Brain pericyte (primary cell): ENCODE results near the gene PLEKHA7.
"Not testable (repeated sequence)": the region's sequence is repeated elsewhere in the genome, so short reads cannot be mapped to it uniquely, and the experiment has no call there.

Source experiments
- DNase-seq: peaks from one replicate; pipeline ENCODE4 v3.0.0-alpha.2; 2012; ENCODE audit warnings: low read depth, low spot score

PLEKHA7 gene

DNA sequence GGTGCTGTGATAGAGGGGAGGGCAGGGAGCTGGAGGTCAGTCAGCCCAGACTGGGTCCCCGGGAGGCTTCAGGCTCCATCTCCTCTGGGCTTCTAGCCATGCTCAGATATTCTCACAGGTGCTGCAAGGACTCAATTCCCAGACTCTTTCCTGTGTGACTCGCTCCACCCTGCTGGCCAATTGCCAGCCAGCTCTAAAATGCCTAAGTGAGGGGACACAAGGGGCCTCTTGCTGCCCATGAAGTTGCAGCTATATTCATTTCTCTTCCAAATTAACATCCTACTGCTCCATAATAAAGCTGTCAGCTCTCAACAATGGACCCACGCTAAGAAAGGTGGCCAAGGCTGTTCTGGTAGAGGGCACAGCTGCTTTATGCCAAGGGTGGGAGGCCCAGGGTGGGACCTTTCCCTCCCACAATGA is 101.5 kb downstream of the PLEKHA7 start:
- DNase-seq = no peak

GRCh38 chr11:16911658-16912057 is 102.6 kb downstream of the PLEKHA7 start:
- DNase-seq = no peak

DNA sequence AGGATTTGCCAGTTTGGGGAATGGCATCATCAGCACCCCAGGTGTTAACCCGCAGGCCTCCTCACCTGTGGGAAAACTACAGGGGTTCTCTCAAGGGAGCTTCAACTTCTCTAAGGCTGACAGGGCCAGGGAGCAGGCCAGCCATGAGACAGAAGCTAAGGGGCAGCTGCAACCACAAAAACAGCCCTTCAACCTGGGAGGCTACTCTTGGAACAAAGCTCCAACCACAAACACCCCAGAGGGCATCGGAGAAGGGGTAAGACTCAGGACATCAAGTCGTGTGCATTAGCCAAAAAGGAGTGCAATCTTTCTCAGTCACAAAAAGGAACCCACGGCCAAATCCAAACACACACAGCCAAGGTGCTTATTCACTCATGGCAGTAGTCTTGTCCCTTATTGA is 103.0 kb downstream of the PLEKHA7 start:
- no peak for DNase-seq

DNA sequence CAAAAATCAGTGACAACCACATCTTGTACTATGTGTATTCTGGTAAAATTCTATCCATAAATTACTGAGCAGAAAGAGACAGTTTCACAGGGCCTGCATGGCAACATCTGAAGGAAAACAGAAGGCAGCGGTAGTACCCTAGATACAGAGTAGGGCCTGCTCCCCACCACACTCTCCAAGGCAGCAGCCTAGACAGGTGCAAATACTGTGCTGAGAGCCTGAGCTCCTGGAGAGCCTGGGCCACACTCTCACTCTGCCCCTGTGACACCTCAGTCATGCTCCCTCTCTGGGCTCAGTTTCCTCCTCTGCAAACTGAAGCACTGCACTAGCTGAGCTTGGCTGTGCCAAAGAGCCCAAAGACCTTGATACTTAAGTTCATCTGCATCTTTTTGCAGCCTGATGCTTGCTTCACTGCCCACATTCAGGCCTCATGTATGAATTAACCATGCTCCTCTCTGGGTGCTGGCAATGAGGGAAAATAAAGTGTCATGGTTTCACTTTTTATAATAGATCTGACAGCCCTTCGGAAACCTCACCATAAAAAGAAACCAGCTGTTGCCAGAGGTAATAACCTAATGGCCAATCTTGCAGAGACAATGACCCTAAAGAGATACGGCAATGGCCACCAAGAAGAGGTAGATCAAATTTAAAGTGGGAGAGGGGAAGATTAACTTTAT is 104.7 kb downstream of the PLEKHA7 start:
- DNase-seq = no peak

- no peak for DNase-seq
Observed at GRCh38 chr11:16905375-16905774, 108.8 kb downstream of the PLEKHA7 start.

- not testable (repeated sequence) for DNase-seq
Observed at GRCh38 chr11:16904761-16905160, 109.5 kb downstream of the PLEKHA7 start.

- DNase-seq = no peak
Observed at GRCh38 chr11:16902781-16903378, 111.3 kb downstream of the PLEKHA7 start.

DNA sequence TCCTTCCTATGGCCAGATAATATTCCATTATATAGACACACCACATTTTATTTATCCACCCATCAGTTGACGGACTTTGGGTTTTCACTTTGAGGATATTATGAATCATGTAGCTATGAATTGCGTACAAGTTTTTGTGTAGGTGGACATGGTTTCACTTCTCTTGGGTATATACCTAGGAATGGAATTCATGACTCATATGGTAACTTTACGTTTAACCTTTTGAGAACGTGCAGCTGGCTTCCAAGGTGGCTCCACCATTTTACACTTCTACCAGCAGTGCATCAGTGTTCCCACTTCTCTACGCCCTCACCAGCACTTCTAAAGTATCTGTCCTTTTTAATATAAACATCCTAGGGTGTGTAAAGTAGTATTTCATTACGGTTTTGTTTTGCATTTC is 112.0 kb downstream of the PLEKHA7 start:
- DNase-seq = no peak

- DNase-seq = no peak
Observed at GRCh38 chr11:16900491-16900890, 113.7 kb downstream of the PLEKHA7 start.

- no peak for DNase-seq
Observed at GRCh38 chr11:16899708-16900303, 114.4 kb downstream of the PLEKHA7 start.

- DNase-seq = no peak
Observed at GRCh38 chr11:16898274-16898985, 115.8 kb downstream of the PLEKHA7 start.

- DNase-seq = no peak
Observed at GRCh38 chr11:16897470-16898061, 116.6 kb downstream of the PLEKHA7 start.

DNA sequence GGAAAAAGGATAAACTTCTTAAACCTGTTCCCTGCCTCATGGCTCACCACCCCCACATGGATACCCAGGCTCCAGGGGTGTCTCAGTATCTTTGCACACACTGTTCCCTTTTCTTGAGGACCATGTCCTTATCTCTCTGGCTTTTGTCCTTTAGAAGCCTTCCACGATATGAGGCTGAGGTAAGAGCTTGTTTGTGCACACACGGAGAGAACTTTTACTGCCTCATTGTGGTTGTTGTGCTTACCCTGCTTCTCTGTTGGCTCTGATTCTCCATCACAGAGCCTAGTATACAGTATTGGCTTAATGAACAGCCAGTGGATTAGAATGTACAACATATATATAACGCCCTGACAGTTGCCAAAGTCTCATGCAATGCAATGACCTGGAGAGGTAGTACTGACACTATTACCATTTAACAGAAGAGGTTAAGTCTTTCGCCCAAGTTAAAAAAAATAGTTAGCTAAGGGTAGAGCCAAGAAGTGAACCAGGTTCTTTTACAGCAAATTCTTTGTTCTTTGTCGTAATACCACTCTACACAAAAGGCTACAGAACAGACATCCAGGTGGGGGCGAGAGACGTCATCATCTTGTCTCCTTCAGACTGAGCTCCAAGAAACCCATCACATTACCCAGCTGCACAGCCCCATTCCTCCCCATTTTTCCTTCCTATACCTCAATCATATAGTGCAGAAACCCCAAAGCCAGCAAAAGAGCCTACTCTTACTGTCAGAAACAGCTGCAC is 117.3 kb downstream of the PLEKHA7 start:
- no peak for DNase-seq

DNA sequence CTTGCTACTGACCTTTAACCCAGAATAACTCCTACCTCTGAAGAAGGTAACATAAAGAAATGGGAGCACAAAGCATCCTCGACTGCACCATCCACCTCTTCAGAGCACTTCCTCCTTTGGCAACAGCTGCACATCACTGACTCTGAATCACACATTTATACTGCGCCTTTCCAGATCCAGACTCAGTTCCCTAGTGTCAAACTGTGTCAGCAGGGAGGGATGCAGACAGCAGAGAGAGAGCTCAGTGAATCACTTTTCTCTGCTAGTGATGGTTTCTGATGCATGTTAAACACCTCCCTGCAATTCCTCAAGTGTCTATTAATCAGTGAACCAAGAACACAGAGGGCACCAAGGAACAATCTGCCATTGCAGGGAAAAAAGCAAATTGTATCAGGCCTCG is 118.9 kb downstream of the PLEKHA7 start:
- no peak for DNase-seq

DNA sequence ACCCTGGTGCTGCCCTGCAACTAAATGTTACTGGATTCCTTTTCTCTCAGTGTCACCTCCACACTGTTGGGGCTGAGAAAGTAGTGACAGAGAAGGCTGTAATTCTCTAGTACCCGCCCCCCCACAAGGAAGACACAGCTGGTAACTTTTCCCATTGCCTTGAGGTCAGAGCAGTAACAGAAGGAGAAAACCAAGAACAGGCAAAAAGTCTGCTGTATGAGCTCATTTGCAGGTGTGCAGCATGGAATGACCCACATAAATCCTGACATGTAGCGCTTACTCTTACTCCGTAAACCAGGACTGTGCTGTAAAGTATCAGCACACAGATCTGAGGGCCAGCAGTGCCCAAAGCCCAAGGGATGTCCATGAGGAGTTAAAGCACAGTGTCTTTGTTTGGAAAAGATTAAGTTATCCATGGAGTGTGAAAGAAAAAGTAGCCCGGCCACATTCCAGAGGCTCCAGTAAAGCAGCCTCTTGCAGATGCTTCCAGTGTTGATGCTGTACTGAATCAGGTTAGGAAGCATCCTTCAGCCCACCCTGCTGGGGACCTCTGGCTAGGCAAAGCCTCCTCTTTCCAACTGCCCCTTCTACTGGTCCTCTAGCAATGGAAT is 120.7 kb downstream of the PLEKHA7 start:
- no peak for DNase-seq

- DNase-seq = no peak
Observed at GRCh38 chr11:16891964-16892363, 122.2 kb downstream of the PLEKHA7 start.

- DNase-seq = no peak
Observed at GRCh38 chr11:16891165-16891564, 123.0 kb downstream of the PLEKHA7 start.

GRCh38 chr11:16890442-16890841 is 123.8 kb downstream of the PLEKHA7 start:
- no peak for DNase-seq

DNA sequence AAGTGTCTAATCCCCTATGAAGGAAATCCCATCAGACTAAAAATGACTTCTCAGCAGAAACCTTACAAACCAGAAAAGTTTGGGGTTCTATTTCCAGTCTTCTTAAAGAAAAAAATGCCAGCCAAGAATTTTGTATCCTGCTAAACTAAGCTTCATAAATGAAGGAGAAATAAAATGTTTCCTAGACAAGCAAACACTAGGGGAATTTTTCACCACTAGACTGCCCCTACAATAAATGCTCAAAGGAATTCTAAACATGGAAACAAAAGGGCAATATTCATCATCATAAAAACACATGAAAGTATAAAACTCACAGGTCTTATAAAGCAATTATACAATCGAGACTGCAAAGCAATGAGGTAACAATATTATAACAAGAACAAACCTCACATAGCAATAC is 124.3 kb downstream of the PLEKHA7 start:
- no peak for DNase-seq

DNA sequence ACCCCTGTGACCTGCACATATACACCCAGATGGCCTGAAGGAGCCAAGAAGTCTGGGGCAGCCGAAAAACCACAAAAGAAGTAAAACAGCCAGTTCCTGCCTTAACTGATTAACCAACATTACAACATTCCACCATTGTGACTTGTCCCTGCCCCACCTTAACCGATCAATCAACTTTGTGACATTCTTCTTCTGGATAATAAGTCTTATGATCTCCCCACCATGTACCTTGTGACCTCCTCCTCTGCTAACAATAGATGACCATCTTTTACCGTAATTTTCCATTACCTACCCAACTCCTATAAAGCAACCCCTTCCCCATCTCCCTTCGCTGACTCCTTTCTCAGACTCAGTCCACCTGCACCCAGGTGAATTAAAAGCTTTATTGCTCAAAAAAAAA is 125.2 kb downstream of the PLEKHA7 start:
- DNase-seq = not testable (repeated sequence)

- DNase-seq = not testable (repeated sequence)
Observed at GRCh38 chr11:16887887-16888286, 126.3 kb downstream of the PLEKHA7 start.
